Measurements from ENCODE around the gene DNAH2. TPM values are rescaled to one million over a fixed set of nuclear protein-coding genes. Genes with fewer than 3 reads are reported as not detected.

DNAH2 gene
- total and polyA plus RNA-seq, 9 of the 15 experiments (the other 6 are each of a cell fraction or from before 2014, with no cell fraction given): 0.03 TPM; not detected in 8

DNA sequence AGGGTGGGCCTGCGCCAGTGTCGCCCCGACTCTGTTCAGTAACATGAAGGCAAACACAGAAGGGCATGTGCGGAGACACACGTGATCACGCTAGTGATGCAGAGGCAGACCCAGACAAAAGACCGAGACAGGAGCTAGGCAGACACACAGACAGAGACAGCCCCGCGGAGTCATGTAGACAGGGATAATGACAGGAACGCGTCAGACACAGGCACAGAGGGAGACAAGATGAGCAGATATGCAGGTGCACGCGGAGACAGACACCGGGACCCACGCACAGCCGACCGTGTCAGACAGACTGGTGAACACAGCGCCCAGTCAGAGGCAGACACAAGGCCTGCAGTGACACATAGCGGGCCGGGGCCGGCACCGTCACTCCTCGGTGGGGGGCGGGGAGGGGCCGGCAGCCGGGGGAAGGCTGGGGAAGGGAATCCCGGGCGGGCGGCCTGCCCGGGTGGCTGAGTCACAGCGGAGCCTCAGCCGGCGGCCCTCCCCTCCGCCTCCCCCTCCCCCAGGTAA is 123.9 kb downstream of the DNAH2 start (continued):
- TF ChIP-seq, protein P1, sequence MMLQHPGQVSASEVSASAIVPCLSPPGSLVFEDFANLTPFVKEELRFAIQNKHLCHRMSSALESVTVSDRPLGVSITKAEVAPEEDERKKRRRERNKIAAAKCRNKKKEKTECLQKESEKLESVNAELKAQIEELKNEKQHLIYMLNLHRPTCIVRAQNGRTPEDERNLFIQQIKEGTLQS (IDR thresholded peaks at IDR 0.05): peak; percentile 44; the same call in 1 of the 2 replicates
- TF ChIP-seq, protein P1 (CRISPR knock-in tag; conservative IDR thresholded peaks at IDR 0.05): no peak
- TF ChIP-seq TCF3 (CRISPR knock-in tag; IDR thresholded peaks at IDR 0.05): 0 out of 2 replicates have a peak, but pooled peaks have one; percentile 9
- no peak for TF ChIP-seq NFIX (CRISPR knock-in tag; IDR thresholded peaks at IDR 0.05; ENCODE audit: low read depth)
- TF ChIP-seq ESRRA (IDR thresholded peaks at IDR 0.05; ENCODE audit: borderline replicate concordance, low read depth): no peak
- TF ChIP-seq ZNF431 (CRISPR knock-in tag; IDR thresholded peaks at IDR 0.05): no peak
- no peak for TF ChIP-seq KLF16 (IDR thresholded peaks at IDR 0.05)
- no peak for TF ChIP-seq NEUROD1 (IDR thresholded peaks at IDR 0.05; ENCODE audit: borderline replicate concordance, low read depth, low read length, partially characterized antibody)
- no peak for TF ChIP-seq NCOA1 (IDR thresholded peaks at IDR 0.05; ENCODE audit: low read depth)
- 0 out of 2 replicates have a peak, but pooled peaks have one; percentile 1 for TF ChIP-seq CBFA2T2 (conservative IDR thresholded peaks at IDR 0.05)
- TF ChIP-seq, protein P2, sequence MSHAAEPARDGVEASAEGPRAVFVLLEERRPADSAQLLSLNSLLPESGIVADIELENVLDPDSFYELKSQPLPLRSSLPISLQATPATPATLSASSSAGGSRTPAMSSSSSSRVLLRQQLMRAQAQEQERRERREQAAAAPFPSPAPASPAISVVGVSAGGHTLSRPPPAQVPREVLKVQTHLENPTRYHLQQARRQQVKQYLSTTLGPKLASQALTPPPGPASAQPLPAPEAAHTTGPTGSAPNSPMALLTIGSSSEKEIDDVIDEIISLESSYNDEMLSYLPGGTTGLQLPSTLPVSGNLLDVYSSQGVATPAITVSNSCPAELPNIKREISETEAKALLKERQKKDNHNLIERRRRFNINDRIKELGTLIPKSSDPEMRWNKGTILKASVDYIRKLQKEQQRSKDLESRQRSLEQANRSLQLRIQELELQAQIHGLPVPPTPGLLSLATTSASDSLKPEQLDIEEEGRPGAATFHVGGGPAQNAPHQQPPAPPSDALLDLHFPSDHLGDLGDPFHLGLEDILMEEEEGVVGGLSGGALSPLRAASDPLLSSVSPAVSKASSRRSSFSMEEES (CRISPR knock-in tag; IDR thresholded peaks at IDR 0.05): peak; percentile 25; the same call in 1 of the 2 replicates
- TF ChIP-seq, protein P3, sequence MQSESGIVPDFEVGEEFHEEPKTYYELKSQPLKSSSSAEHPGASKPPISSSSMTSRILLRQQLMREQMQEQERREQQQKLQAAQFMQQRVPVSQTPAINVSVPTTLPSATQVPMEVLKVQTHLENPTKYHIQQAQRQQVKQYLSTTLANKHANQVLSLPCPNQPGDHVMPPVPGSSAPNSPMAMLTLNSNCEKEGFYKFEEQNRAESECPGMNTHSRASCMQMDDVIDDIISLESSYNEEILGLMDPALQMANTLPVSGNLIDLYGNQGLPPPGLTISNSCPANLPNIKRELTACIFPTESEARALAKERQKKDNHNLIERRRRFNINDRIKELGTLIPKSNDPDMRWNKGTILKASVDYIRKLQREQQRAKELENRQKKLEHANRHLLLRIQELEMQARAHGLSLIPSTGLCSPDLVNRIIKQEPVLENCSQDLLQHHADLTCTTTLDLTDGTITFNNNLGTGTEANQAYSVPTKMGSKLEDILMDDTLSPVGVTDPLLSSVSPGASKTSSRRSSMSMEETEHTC (IDR thresholded peaks at IDR 0.05): no peak
- TF ChIP-seq ZKSCAN3 (CRISPR knock-in tag; IDR thresholded peaks at IDR 0.05): no peak
- no peak for TF ChIP-seq CBX1 (IDR thresholded peaks at IDR 0.05; ENCODE audit: low read depth)
- no peak for TF ChIP-seq ATF1 (CRISPR knock-in tag; IDR thresholded peaks at IDR 0.05)
- TF ChIP-seq ATF1 (tag; IDR thresholded peaks at IDR 0.05): peak; percentile 53; the same call in 1 of the 2 replicates
- TF ChIP-seq, protein P4, sequence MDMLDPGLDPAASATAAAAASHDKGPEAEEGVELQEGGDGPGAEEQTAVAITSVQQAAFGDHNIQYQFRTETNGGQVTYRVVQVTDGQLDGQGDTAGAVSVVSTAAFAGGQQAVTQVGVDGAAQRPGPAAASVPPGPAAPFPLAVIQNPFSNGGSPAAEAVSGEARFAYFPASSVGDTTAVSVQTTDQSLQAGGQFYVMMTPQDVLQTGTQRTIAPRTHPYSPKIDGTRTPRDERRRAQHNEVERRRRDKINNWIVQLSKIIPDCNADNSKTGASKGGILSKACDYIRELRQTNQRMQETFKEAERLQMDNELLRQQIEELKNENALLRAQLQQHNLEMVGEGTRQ (CRISPR knock-in tag; IDR thresholded peaks at IDR 0.05): peak; percentile 68
- TF ChIP-seq, protein P5, sequence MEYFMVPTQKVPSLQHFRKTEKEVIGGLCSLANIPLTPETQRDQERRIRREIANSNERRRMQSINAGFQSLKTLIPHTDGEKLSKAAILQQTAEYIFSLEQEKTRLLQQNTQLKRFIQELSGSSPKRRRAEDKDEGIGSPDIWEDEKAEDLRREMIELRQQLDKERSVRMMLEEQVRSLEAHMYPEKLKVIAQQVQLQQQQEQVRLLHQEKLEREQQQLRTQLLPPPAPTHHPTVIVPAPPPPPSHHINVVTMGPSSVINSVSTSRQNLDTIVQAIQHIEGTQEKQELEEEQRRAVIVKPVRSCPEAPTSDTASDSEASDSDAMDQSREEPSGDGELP (CRISPR knock-in tag; IDR thresholded peaks at IDR 0.05; ENCODE audit: borderline replicate concordance): peak; percentile 59
- no peak for TF ChIP-seq CBX2 (IDR thresholded peaks at IDR 0.05; ENCODE audit: insufficient read depth, low read length, poor library complexity, severe bottlenecking)
- peak in 1 of 2 experiments; percentile 43; a peak in 1 of 4 replicates for TF ChIP-seq RCOR1 (IDR thresholded peaks at IDR 0.05; ENCODE audit: borderline replicate concordance in 1 of 2, low read depth in 2 of 2, low read length in 2 of 2)
- TF ChIP-seq, protein P6, sequence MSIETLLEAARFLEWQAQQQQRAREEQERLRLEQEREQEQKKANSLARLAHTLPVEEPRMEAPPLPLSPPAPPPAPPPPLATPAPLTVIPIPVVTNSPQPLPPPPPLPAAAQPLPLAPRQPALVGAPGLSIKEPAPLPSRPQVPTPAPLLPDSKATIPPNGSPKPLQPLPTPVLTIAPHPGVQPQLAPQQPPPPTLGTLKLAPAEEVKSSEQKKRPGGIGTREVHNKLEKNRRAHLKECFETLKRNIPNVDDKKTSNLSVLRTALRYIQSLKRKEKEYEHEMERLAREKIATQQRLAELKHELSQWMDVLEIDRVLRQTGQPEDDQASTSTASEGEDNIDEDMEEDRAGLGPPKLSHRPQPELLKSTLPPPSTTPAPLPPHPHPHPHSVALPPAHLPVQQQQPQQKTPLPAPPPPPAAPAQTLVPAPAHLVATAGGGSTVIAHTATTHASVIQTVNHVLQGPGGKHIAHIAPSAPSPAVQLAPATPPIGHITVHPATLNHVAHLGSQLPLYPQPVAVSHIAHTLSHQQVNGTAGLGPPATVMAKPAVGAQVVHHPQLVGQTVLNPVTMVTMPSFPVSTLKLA (conservative IDR thresholded peaks at IDR 0.05): peak in 1 of 2 experiments; percentile 71; a peak in 2 of 4 replicates
- TF ChIP-seq CHD2 (IDR thresholded peaks at IDR 0.05; ENCODE audit: low read depth, low read length): no peak
- no peak for TF ChIP-seq PRMT5 (CRISPR knock-in tag; IDR thresholded peaks at IDR 0.05)

All from K562 (cell line).